Measurements from ENCODE around the gene MRPS18A.
A peak's percentile ranks its signal among the peaks of the same experiment; 100 is the strongest.
"Not testable (repeated sequence)": the region's sequence is repeated elsewhere in the genome, so short reads cannot be mapped to it uniquely, and the experiment has no call there.

Gene MRPS18A

DNA sequence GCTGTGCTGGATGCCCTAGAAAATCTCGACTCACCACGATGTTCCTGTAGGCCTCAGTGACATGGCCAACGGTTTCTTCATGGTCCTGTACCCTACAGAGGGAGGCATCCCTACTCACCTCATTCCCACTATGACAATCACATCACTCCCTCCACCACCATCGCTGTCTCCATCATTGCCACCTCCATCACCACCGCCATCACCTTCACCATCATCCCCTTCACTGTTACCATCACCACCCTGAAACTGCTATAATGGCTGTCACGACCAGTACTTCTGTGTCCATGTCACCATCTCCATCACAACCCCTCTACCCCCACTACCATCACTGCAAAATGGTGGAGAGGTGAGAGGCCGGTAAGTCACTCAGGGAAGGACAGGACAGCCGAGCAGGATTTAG is 29.8 kb upstream of the MRPS18A start:
- no peak for DNase-seq (ENCODE audit: low spot score)

DNA sequence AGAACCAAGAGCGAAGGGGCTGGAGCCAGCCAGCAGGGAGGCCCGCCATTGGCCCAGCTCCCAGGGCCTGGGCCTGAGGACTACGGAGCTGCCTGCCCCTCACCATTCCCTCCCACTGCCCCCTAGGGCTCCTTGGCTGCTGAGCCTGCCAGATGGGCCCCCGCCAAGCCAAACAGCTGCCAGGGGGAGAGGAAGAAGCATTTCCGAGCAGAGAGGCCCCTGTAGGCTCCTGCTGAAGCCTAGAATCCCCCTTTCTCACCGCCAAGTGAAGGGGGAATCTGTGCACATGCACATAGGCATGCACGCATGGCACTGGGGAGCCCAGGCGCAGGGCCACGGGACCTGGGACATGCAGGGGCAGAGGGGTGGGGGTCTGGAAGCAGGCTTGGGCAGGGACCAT is 28.5 kb upstream of the MRPS18A start:
- no peak for DNase-seq (ENCODE audit: low spot score)

DNA sequence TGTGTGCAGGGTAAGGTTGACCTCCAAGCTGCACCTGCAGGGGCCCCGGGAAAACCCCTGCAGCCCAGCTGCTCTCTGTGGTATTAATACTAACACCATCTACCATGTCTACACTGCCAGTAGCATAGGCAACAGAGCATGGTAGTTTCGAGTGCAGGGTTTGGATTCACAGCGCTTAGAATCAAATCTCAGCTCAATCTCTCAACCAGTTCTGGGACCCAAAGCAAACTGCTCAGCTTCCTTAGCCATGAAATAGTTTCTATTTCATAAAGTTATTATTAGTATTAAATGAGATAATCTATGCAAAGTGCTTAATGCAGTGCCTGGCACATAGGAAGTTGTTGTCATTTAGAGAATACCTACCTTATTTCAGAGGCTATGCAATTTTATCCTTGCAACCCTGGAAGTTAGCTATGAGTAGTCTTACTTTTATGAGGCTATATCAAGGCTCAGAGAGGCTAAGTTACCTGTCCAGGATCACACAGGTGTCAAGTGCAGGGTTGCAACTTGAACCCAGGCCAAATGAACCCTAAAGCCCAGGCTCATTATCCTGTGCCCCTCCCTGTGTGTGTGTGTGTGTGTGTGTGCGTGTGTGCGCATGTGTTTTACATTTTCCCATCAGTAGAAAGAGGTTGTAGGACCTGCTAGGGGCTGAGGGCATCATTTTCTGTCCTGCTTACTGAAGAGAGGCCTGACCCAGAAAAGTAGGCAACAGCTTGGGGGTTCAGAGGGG is 27.6 kb upstream of the MRPS18A start:
- no peak for DNase-seq (ENCODE audit: low spot score)

DNA sequence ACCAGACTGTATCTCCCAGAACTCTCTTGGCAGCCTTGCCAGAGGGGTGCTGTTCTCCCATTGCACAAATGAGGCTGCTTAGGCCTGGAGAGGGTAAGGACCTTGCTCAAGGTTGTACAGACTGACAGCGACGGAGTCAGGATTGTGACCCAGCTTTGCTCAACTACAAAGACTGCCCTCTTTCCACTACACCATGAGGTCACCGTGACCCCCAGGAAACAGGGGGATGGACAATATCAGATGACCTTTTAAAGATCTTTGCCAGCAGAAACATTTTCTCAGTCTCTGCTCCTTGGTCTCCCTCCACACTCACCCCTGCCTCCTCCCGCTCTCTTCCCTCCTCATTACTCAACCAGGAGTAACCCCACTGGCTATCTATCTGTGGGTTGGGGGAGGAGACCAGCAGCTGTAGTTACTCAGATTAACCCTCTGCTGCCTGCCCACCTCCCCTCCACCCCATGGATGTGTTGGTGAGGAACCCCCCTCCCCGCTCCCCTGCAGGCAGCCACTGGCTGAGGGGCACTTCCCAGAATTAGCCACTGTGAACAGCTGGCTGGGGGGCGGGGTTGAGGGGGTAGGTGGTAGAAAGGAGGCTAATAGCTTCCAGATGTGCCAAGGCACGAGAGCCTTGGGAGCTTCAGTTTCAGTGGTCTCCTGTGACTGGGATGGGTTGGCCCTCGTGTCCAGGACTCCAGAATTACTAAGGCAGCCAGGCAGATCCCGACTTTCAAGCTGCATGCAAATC is 26.9 kb upstream of the MRPS18A start:
- DNase-seq (ENCODE audit: low spot score) = no peak

DNA sequence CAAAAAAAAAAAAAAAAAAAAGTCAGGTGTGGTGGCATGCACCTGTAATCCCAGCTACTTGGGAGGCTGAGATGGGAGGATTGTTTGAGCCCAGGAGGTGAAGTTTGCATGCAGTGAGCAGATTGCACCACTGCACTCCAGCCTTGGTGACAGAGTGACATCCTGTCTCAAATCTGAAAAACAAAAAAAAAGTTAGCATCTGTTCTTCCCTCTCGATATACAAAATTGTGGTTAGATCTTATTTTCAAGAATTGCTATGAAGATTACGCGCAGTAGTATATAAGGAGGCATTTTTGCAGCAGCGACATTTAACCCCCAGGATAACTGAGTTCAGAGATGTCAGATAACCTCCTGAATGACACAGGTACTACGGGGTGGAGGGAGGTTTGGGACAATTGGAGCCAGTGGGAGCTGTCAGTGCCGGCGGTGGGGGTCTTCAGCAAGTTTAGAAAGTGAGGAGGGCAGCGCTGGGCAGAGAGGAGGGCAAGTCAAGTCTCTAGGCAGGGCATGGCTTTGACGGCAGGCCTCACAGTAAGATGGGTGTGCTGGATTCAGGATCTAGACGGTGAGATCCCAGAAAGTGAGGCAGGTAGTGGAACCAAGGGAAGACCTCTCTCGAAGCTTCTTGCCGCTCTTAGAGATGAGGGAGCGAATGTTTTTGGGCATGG is 26.2 kb upstream of the MRPS18A start:
- DNase-seq (ENCODE audit: low spot score) = no peak

DNA sequence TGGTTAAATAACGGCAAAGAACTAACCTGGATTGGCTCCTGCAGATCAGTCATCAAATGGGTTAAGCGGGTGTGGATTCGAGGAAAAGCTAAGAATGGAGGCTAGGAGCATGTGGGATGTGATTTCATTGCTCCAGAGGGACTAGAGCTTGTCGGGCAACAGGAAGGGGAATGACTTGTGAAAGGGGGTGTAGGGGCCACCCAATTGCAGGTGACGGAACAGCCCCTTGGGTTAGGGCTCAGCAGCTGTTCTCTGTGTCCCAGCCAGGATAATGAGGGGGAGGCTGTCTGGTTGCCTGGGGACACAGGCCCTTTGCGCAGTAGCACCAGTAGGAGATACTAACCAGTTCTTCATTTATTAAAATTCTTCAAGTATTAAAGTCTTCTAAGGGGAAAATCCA is 25.0 kb upstream of the MRPS18A start:
- DNase-seq (ENCODE audit: low spot score) = no peak

DNA sequence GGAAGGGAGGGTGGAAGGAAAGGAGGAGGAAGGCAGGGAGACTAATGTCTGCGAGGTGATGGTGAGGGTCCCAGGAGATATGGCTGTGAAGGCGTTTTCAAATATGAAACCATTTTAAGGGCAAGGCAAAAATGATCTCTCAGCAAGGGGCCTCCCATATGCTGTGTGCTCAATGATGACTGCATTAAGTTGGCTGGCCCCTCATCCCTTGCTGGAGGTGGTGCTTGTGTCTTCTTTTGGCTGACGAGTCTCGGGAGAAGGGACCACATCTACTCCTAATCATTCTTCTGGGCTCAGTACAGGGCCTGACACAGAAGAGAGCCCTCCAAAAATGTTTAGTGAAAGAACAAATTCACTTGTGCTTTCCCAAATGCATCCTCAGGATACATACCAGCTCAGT is 23.0 kb upstream of the MRPS18A start:
- DNase-seq (ENCODE audit: low spot score) = no peak

DNA sequence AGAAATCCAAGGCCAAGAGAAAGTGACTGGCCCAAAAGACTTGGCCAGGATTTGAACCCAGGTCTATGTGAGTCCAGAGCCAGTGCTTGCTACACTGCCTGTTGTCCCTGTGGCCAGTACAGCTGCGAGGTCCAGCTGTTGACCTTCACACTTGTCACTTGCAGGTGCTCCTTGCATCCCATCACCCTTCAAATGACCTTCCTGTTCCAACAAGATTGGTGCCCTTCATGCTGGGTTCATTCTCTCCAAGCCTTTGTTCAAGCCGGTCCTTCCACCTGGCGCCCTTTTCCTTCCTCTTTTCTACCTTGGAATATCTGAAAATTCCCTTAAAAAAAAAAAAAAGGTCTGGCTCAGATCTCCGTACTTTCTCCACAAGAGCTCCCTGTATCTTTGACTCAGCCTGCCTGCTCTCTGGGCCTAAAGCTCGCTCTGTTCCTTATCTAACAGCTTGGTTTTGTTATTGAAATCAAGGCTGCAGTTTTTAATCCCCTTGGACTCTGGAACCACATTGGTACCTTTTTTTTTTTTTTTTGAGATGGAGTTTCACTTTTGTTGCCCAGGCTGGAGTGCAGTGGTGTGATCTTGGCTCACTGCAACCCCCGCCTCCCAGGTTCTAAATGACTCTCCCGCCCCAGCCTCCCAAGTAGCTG is 22.2 kb upstream of the MRPS18A start:
- no peak for DNase-seq (ENCODE audit: low spot score)

DNA sequence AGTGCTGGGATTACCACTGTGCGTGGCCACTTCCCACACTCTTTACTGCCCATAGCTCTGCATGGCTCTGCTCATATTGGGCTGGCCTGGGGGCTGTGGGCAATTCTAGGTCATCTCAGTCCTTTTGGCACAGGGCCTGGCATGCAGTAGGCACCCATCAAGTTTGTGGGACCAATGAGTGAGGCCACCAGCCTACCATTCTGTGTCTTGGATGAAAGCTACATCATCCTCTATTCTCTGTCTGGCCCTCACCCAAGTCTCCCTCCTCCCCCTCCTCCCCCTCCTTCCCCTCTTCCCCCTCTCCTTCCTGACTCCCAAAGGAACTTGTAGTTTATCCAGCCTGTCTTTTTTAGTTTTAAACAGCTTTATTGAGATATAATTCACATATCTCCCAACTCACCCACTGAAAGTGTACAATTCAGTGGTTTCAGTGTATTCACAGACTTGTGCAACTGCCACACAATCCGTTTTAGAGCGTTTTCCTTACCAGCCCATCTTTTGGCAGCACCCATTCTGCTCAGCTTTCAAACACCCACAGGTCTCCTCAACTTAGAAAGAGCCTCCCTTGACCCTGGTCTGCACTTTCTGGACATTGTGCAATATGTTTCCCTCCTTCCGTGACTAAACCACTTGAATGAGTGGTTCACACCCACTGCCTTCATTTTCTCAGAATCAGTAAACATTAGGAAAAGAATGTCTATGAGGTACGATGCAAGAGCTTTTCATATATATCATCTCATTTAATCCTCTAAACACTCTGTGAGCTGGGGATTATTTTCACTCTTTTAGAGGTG is 21.5 kb upstream of the MRPS18A start:
- DNase-seq (ENCODE audit: low spot score) = no peak

DNA sequence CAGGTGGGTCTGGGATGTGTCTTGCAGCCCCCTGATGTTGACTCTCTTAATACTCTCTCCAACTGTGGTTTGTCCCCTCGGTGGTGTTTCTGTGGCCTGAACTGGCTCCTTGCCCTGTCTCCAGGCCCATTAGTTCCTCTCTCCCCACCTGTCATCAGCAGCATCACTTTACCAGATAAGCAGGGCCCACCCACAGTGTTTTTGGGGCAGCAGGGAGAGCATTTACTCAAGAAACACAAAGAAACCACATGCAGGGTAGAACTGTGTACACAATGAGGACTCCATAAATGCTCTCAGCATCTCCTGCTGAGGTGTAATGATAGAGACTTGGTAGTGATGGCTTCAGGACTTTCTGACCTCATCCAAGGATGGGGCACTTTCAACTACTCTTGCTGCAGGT is 20.2 kb upstream of the MRPS18A start:
- no peak for DNase-seq (ENCODE audit: low spot score)

DNA sequence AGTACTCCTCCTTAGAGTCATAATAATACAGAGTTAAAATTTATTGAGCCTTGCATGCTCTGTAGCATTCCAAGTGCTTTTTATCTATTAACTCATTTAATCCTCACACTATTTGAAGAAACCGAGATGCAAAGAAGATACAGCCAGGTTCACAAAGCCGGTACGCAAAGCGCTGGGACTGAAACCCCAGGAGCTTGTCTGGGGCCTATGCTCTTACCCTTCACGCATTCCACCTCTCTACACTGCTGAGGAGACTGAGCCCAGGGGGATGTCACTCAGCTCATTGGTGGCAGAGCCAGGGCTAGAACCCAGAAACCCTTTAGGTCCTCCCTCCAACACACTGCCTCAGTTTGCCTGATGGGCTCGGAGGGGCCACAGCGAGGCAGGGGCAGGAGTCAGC is 19.7 kb upstream of the MRPS18A start:
- DNase-seq (ENCODE audit: low spot score) = no peak

DNA sequence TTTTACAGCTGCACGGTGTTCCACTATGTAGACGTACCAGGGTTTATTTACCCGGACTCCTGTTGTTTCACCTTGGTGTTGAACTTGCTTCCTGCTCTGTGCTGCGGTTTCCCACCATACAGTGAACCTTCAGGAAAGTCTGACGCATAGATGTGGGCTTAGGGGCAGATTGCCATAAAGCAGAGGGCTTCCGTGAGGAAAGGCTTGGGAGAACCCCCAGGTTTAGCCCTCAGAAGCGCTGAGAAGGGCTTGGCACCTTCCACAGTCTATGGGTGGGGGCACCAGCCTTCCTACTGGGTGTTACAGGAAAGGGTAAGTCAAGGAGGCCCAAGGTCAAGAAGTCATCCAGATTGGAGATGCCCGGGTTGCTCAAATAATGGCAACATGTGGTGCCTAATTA is 19.2 kb upstream of the MRPS18A start:
- DNase-seq (ENCODE audit: low spot score) = no peak

DNA sequence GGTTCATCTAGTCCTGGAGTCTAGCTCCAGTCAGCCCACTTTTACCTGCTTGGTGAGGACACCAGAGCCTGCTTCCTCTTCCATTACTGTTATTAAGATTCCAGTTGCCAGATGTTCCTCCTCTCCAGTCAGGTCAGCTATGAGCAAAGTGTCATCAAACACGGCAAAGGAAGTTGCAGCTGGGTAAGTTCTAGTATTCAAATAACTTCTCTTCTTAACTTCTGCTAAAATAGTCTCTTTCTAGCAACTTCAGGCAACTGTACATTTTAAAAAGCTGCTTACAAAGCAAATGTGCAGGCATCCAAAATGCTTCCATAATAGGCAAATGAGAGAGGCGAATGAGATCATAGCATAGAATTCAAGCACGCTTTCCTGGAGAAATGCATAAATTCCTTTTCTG is 18.4 kb upstream of the MRPS18A start:
- DNase-seq (ENCODE audit: low spot score) = no peak

DNA sequence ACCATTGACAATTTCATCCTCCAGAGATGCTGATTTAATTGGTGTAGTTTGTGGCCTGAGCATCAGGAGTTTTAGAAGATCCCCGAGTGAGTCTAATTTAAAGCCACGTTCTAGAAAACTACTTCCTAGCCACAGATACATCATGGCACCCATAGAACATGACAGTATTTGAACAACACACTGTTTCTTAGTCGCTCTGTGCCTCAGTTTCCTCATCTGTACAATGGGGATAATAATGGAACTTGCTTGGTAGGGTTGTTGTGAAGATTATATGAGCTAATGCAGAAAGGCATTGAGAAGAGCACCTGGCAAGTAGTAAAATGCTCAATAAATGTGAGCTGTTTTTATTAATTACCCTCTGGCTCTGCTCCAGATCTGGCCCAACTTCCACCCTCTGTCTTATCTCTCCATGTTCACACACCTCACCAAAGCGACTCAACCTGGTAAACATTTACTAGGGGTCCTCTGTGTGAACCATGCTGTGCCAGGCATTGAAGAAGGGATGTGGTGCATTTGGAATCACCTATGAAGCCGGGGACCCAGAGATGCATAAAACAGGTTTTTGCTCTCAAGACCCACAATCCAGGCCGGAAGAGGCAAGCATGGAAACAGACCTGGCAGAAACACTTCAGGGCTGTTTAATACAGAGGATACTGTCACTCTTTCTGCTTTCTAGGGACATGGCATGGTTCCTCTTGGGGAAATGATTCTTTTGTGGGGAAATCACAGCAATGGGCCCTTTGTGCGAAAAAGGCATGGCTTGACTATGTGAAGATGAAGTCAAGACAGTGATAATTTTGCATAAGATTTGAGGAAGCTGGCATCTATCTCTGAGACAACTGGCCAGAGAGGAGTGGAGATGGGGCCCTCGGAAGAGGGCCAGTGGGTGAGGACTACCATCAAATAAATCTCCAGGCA is 16.2 kb upstream of the MRPS18A start:
- DNase-seq (ENCODE audit: low spot score) = no peak

DNA sequence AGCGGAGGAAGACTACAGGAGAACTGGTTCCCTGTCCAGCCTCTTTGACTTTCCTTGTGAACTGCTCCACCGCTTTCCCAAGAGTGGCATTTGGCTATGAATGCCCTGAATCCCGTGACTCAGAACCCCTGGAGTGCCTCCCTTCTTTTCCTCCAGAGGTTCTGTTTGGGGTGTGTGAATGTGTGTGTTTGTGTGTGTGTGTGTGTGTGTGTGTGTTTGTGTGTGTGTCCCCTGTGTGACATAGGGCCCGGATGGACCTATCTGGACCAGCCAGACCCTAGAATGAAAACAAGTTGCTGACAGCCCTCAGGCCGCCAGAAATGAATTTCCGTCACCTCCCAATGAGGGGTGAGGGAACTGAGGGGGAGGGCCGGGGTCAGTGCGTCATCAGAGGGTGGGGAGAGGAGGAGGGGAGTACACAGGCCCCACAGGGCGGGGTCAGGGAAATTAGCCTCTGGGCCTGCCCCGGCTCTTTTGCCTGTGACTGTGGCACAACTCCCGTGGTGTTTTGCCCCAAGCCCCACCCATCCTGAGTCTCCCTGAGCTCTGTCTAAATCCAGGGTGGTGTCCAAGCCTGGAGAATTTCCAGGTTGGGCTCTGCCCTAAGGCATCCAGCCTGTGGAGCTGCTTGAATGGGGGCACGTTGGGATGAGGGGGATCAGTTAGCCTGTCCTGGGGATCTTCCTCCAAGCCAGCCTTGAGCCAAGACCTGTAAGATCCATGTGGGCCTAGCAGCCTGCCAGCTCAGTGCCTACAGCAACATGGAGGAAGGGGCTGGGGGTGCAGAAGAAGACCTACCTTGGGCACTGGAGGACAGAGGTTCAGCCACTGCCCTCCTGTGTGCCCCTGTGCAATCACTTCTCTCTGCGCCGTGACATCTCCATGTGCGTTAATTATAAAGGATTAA is 15.2 kb upstream of the MRPS18A start:
- peak; percentile 46 for DNase-seq (ENCODE audit: low spot score)

DNA sequence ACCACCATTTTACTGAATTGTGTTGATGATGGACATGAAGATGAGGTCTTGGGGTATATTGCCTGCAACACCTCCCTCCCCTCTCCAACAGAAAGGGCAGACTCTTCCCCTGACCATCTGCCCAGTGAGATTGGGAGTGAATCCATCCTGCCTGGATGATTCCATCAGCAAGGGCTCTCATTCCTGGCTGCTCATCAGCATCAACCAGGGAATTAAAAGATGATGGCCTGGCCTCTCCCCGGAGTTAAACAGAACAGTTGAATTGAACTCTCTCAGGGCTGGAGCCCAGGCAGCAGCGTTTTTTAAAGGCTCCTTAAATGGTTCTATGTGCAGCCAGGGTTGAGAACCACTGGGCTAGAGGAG is 14.6 kb upstream of the MRPS18A start:
- no peak for DNase-seq (ENCODE audit: low spot score)

DNA sequence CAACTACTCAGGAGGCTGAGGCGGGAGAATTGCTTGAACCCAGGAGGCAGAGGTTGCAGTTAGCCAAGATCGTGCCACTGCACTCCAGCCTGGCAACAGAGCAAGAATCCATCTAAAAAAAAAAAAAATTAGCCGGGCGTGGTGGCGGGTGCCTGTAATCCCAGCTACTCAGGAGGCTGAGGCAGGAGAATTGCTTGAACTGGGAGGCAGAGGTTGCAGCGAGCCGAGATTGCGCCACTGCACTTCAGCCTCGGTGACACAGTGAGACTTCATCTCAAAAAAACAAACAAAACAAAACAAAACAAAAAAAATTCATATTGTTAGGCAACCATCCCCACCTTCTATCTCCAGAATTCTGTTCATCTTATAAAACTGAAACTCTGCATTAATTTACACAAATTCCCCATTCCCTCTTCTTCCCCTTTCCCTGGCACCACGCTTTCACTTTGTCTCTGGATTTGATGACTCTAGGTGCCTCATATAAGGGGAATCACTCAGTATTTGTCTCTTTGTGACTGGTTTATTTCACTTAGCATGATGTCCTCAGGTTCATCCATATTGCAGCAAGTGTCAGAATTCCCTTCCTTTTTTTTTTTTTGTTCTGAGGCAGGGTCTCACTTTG is 13.5 kb upstream of the MRPS18A start:
- DNase-seq (ENCODE audit: low spot score) = not testable (repeated sequence)

DNA sequence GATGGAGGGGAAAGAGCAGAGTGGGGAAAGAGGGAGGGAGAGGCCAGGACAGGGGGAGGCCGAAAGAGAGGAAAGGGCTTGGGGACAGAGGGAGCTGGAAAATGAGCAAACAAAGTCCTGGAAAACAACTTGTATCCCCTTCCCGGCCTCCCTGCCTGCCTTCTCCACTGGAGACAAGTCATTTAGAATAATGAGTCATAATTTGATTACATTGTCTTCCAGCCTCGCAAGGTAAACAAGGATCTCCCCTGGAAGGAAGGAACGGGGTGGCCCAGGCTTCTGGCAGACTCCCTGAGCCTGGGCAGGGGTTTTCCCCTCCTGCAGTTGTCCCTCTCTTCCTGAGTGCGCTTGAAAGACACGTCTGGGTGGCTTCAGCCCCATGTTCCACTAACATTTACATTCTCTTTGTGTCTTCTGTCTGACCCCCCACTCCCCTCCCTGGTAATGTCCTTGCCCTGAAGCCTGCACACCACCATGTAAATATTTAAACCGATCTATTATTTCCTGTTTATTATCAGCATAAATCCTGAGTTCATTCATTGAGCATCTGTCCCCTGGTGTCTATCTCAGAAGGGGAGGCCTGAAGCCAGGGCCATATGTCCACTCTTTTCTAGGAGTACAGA is 12.1 kb upstream of the MRPS18A start:
- no peak for DNase-seq (ENCODE audit: low spot score)

Measured in HuH-7 (cell line).